ENCODE data around the gene ZNF217.

Gene ZNF217

GRCh38 chr20:53575481-53576194 is 18.0 kb downstream of the ZNF217 start:
- Mint-ChIP-seq H3K4me1 (peaks cover 22% of the 10 kb centered on the region), H3K36me3 (ENCODE audit: low read depth) (peaks cover 74% of the 10 kb centered on the region), H3K9me3 (no peaks in the 10 kb centered on the region), H3K4me3 (no peak overlapping the region), H3K27ac (peak overlapping the region; percentile 23), H3K27me3 (ENCODE audit: low read depth, poor library complexity) (peaks cover 2% of the 10 kb centered on the region)
- no peak for TF ChIP-seq CTCF (IDR thresholded peaks at IDR 0.05)
- DNase-seq = no peak

- no peak for DNase-seq
- Mint-ChIP-seq H3K27me3 (ENCODE audit: low read depth, poor library complexity) (peaks cover 2% of the 10 kb centered on the region), H3K36me3 (ENCODE audit: low read depth) (peaks cover 78% of the 10 kb centered on the region), H3K27ac (peak overlapping the region; percentile 36), H3K4me1 (peaks cover 14% of the 10 kb centered on the region), H3K4me3 (no peak overlapping the region), H3K9me3 (no peaks in the 10 kb centered on the region)
- no peak for TF ChIP-seq CTCF (IDR thresholded peaks at IDR 0.05)
These were observed 18.8 kb downstream of the ZNF217 start for GRCh38 chr20:53574819-53575218.

- no peak for DNase-seq
- no peak for TF ChIP-seq CTCF (IDR thresholded peaks at IDR 0.05)
- peaks cover 9% of the 10 kb centered on the region for H3K4me1 Mint-ChIP-seq
- no peak overlapping the region for H3K27ac Mint-ChIP-seq
- no peaks in the 10 kb centered on the region for H3K9me3 Mint-ChIP-seq
- H3K27me3 Mint-ChIP-seq (ENCODE audit: low read depth, poor library complexity) = peaks cover 2% of the 10 kb centered on the region
- H3K4me3 Mint-ChIP-seq = no peak overlapping the region
- H3K36me3 Mint-ChIP-seq (ENCODE audit: low read depth) = peaks cover 81% of the 10 kb centered on the region
These were observed 19.3 kb downstream of the ZNF217 start for GRCh38 chr20:53574259-53574789.

- DNase-seq = no peak
- H3K9me3 Mint-ChIP-seq = no peaks in the 10 kb centered on the region
- no peak overlapping the region for H3K27ac Mint-ChIP-seq
- H3K27me3 Mint-ChIP-seq (ENCODE audit: low read depth, poor library complexity) = no peaks in the 10 kb centered on the region
- no peaks in the 10 kb centered on the region for H3K4me1 Mint-ChIP-seq
- no peak overlapping the region for H3K4me3 Mint-ChIP-seq
- peaks cover 94% of the 10 kb centered on the region for H3K36me3 Mint-ChIP-seq (ENCODE audit: low read depth)
- no peak for TF ChIP-seq CTCF (IDR thresholded peaks at IDR 0.05)
These were observed 21.9 kb downstream of the ZNF217 start for GRCh38 chr20:53571555-53572286.

- Mint-ChIP-seq H3K36me3 (ENCODE audit: low read depth) (peaks cover 94% of the 10 kb centered on the region), H3K27ac (no peak overlapping the region), H3K4me3 (no peak overlapping the region), H3K27me3 (ENCODE audit: low read depth, poor library complexity) (no peaks in the 10 kb centered on the region), H3K9me3 (no peaks in the 10 kb centered on the region), H3K4me1 (no peaks in the 10 kb centered on the region)
- no peak for DNase-seq
- no peak for TF ChIP-seq CTCF (IDR thresholded peaks at IDR 0.05)
These were observed 23.0 kb downstream of the ZNF217 start for GRCh38 chr20:53570446-53571276.

All from nephron progenitor cell (in vitro differentiated cells).